GM12873 (cell line): ENCODE measurements around the gene RANBP17.

Experiments used
- TF ChIP-seq, protein P1 (sequence below): IDR thresholded peaks from 2 replicates; pipeline ENCODE4 v1.5.1; 2012; ENCODE audit warnings: low read depth, mild to moderate bottlenecking, moderate library complexity, low read length, control low read depth; ENCODE audit not compliant: insufficient read depth; ENCODE audit errors: missing control alignments

The RANBP17 gene

DNA sequence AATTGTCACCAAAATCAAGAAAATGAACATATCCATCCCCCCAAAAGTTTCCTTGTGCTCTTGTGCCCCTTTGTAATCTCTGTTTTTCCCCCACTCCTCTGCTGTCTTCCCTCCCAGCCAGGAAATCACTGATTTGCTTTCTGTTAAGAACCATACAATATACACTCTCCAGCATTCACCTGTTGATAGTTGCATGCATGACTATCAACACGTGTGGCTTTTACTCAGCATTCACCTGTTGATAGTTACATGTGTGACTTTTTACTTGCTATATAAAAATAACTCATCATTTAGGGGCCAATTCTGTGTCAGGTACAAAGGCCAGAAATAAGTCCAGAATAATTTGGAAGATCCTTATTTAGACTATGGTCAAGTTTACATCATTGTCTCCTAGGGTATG is 6.0 kb downstream of the RANBP17 start:
- TF ChIP-seq, protein P1, sequence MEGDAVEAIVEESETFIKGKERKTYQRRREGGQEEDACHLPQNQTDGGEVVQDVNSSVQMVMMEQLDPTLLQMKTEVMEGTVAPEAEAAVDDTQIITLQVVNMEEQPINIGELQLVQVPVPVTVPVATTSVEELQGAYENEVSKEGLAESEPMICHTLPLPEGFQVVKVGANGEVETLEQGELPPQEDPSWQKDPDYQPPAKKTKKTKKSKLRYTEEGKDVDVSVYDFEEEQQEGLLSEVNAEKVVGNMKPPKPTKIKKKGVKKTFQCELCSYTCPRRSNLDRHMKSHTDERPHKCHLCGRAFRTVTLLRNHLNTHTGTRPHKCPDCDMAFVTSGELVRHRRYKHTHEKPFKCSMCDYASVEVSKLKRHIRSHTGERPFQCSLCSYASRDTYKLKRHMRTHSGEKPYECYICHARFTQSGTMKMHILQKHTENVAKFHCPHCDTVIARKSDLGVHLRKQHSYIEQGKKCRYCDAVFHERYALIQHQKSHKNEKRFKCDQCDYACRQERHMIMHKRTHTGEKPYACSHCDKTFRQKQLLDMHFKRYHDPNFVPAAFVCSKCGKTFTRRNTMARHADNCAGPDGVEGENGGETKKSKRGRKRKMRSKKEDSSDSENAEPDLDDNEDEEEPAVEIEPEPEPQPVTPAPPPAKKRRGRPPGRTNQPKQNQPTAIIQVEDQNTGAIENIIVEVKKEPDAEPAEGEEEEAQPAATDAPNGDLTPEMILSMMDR = no peak

DNA sequence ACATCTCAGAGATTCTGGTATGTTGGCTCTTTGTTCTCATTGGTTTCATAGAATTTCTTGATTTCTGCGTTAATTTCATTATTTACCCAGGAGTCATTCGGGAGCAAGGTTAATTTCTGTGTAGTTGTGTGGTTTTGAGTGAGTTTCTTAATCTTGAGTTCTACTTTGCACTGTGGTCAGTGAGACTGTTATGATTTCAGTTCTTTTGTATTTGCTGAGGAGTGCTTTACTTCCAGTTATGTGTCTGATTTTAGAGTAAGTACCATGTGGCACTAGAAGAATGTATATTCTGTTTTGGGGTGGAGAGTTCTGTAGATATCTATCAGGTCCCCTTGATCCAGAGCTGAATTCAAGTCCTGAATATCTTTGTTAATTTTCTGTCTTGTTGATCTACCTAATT is 12.2 kb downstream of the RANBP17 start:
- TF ChIP-seq, protein P1 = no peak

GRCh38 chr5:170875811-170876210 is 14.0 kb downstream of the RANBP17 start:
- TF ChIP-seq, protein P1 = no peak

DNA sequence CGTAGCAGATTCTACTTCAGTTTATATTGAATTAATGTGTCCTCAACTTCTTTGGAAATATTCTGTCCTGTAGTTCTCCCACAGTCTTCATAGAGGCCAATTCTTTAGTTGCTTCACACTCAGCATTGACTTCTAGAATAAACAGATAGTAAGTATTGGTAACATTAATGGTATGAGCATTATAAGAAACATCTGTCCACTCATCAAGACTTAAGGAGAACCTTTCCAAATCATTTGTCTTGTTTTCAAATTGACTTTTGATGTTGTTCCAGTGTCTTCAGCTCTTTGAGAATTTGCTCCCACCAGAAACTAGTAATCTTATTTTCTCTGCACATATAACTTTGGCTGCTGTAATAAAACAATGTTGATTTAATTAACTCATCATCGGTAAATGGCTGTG is 18.3 kb downstream of the RANBP17 start:
- TF ChIP-seq, protein P1 = no peak

- TF ChIP-seq, protein P1 = no peak
Measured at GRCh38 chr5:170882345-170882744, 20.5 kb downstream of the RANBP17 start.

GRCh38 chr5:170885256-170885655 is 23.4 kb downstream of the RANBP17 start:
- TF ChIP-seq, protein P1 = no peak

DNA sequence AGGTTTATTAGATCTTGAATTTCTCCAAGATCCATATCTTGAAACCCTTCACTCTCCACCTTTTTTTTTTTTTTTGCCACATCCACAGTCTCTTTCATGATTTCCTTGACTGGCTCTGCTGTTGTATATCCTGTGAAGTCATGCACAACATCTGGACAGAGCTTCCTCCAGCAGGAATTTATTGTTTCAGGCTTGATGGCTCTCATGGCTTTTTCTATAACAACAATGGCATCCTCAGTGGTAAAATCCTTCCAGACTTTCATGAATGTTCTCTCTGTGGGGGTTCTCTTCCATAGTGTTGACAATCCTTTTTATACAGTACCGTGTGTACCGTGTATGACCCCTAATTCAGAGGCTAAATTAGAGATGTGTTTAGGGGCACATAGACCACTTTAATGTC is 24.0 kb downstream of the RANBP17 start:
- TF ChIP-seq, protein P1 = no peak
